ENCODE results near the gene MEI4. TPM values are rescaled to one million over a fixed set of nuclear protein-coding genes. Genes with fewer than 3 reads are reported as not detected.

MEI4 gene
- total and polyA plus RNA-seq, 9 donors = 0.05 to 0.07 TPM; not detected in 7

DNA sequence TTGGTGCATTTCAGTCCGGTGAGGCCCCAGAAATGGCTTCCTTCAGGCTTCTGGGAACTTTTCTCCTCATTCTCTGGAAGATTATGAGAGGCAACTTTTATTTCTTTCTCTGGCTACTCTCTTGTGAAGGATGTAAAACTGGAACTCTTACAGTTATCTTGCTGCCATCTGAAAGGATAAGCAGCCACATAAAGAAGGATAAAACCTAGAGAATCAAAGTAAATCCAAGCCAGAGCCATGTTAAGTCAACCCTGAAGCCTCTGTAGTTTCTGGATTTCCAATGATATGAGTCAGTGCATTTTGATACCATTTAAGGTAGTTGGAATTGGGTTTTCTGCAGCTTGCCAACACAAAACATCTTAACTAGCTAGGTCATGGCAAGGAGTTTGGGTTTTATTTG is 123.6 kb downstream of the MEI4 start:
- Histone ChIP-seq H3K4me1 (ENCODE audit: insufficient read depth) (no peaks in the 10 kb centered on the region), H3K4me3 (no peak overlapping the region), H3K27ac (no peak overlapping the region), H3K36me3 (no peaks in the 10 kb centered on the region), H3K27me3 (no peaks in the 10 kb centered on the region), H3K9me3 (no peaks in the 10 kb centered on the region)
- no peak for TF ChIP-seq EP300 (IDR thresholded peaks at IDR 0.05)
- TF ChIP-seq, protein P1, sequence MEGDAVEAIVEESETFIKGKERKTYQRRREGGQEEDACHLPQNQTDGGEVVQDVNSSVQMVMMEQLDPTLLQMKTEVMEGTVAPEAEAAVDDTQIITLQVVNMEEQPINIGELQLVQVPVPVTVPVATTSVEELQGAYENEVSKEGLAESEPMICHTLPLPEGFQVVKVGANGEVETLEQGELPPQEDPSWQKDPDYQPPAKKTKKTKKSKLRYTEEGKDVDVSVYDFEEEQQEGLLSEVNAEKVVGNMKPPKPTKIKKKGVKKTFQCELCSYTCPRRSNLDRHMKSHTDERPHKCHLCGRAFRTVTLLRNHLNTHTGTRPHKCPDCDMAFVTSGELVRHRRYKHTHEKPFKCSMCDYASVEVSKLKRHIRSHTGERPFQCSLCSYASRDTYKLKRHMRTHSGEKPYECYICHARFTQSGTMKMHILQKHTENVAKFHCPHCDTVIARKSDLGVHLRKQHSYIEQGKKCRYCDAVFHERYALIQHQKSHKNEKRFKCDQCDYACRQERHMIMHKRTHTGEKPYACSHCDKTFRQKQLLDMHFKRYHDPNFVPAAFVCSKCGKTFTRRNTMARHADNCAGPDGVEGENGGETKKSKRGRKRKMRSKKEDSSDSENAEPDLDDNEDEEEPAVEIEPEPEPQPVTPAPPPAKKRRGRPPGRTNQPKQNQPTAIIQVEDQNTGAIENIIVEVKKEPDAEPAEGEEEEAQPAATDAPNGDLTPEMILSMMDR (IDR thresholded peaks at IDR 0.05) = no peak
- no peak for TF ChIP-seq POLR2A (IDR thresholded peaks at IDR 0.05)
- DNase-seq = no peak
- intact Hi-C loops (cut with DNase I) = no loop called here
- 71 to 90% (median 84%) methylated on average over 1 of the region's 1 CpG for WGBS, 3 donors

GRCh38 chr6:77778527-77778926 is 125.7 kb downstream of the MEI4 start:
- Histone ChIP-seq H3K4me1 (ENCODE audit: insufficient read depth) (no peaks in the 10 kb centered on the region), H3K27ac (no peak overlapping the region), H3K36me3 (no peaks in the 10 kb centered on the region), H3K27me3 (no peaks in the 10 kb centered on the region), H3K4me3 (no peak overlapping the region), H3K9me3 (no peaks in the 10 kb centered on the region)
- intact Hi-C loops (cut with DNase I) = no loop called here
- WGBS, 3 donors = 87 to 93% (median 91%) methylated on average over 4 of the region's 4 CpGs
- no peak for DNase-seq
- TF ChIP-seq, protein P1 (IDR thresholded peaks at IDR 0.05) = no peak
- no peak for TF ChIP-seq EP300 (IDR thresholded peaks at IDR 0.05)
- TF ChIP-seq POLR2A (IDR thresholded peaks at IDR 0.05) = no peak

- Histone ChIP-seq H3K36me3 (no peaks in the 10 kb centered on the region), H3K27ac (no peak overlapping the region), H3K4me3 (no peak overlapping the region), H3K4me1 (ENCODE audit: insufficient read depth) (no peaks in the 10 kb centered on the region), H3K9me3 (no peaks in the 10 kb centered on the region), H3K27me3 (no peaks in the 10 kb centered on the region)
- no peak for DNase-seq
- intact Hi-C loops (cut with DNase I) = no loop called here
- 78 to 90% (median 87%) methylated on average over 4 of the region's 4 CpGs for WGBS, 3 donors
- TF ChIP-seq EP300 (IDR thresholded peaks at IDR 0.05) (no peak), POLR2A (IDR thresholded peaks at IDR 0.05) (no peak)
- TF ChIP-seq, protein P1 (IDR thresholded peaks at IDR 0.05) = no peak
These were observed 134.2 kb downstream of the MEI4 start for GRCh38 chr6:77786935-77787629.

DNA sequence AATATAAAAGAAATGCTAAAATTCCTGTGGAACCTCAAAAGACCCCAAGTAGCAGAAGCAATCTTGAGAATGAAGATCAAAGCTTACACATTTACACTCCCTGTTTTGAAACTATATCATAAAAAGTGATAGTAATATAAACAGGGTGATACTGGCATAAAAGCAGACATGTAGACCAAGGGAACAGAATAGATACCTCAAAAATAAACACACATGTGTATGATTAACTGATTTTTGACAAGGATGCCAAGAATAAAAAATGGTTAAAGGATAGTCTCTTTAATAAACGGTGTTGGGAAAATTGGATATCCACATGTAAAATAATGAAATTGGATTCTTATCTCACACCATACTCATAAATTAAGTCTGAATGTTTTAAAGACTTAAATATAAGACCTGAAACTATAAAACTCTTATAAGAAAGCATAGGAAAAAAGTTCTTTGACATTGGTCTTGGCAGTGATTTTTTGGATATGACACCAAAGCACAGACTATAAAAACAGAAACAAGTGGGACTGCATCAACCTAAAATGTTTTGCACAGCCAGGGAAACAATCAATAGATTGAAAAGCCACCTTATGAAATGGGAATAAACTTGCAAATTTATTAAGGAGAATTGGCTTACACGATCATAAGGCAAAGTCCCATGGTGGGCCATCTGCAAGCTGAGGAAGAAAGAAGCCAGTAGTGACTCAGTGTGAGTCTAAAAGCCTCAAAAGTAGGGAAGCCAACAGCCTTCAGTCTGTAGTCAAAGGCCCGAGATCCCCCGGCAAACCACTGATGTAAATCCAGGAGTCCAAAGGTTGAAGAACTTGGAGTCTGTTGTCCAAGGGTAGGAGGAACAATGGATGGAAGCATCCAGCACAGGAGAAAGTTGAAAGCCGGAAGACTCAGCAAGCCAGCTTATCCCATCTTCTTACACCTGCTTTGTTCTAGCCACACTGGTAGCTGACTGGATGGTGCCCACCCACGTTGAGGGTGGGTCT is 144.3 kb downstream of the MEI4 start:
- no peak for TF ChIP-seq POLR2A (IDR thresholded peaks at IDR 0.05)
- Histone ChIP-seq H3K9me3 (no peaks in the 10 kb centered on the region), H3K36me3 (no peaks in the 10 kb centered on the region), H3K27me3 (no peaks in the 10 kb centered on the region), H3K4me3 (no peak overlapping the region), H3K4me1 (ENCODE audit: insufficient read depth) (no peaks in the 10 kb centered on the region), H3K27ac (no peak overlapping the region)
- WGBS, 3 donors = 82 to 85% (median 83%) methylated on average over 6 of the region's 6 CpGs
- no peak for DNase-seq
- intact Hi-C loops (cut with DNase I) = no loop called here

All from ovary (tissue), 9 donors.